Measurements from ENCODE around the gene FAM53B.
"Not testable (repeated sequence)": the region's sequence is repeated elsewhere in the genome, so short reads cannot be mapped to it uniquely, and the experiment has no call there.

FAM53B gene

GRCh38 chr10:124621637-124622036 lies 122.5 kb downstream of the FAM53B start:
- no peak for DNase-seq (ENCODE audit: low read depth in 1 of 2, low spot score in 1 of 2)
- in situ Hi-C loops (cut with HindIII; ENCODE audit: low pct_unique_long_range_greater_than_20kb, low sequenced_read_pairs) = no loop called here
- no peak for TF ChIP-seq JUND (IDR thresholded peaks at IDR 0.05; ENCODE audit: low read depth)

GRCh38 chr10:124619802-124620490 lies 124.2 kb downstream of the FAM53B start:
- no peak for TF ChIP-seq JUND (IDR thresholded peaks at IDR 0.05; ENCODE audit: low read depth)
- in situ Hi-C loops (cut with HindIII; ENCODE audit: low pct_unique_long_range_greater_than_20kb, low sequenced_read_pairs) = no loop called here
- no peak for DNase-seq (ENCODE audit: low read depth in 1 of 2, low spot score in 1 of 2)

DNA sequence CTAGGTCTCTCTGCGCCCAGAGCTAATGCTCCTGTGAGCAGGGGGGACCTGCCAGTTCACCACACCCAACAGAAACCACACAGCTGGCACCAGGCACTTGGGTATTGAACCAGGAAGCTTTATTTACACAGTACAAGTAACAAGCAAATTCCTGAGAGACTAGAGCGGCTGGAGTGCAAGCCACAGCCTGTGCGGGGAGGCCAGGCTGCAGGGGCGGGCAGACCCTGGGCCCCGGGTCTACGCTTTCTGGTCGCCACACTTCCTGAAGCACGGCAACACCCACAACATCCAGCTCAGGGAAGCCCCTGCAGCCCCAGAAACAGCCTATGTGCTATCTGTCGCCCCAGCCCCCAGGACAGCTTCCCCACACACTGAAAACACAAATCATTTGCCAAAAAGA lies 125.0 kb downstream of the FAM53B start:
- no peak for TF ChIP-seq JUND (IDR thresholded peaks at IDR 0.05; ENCODE audit: low read depth)
- in situ Hi-C loops (cut with HindIII; ENCODE audit: low pct_unique_long_range_greater_than_20kb, low sequenced_read_pairs) = no loop called here
- peak; percentile 23 to 47 for DNase-seq (ENCODE audit: low read depth in 1 of 2, low spot score in 1 of 2)

GRCh38 chr10:124618470-124619073 lies 125.6 kb downstream of the FAM53B start:
- DNase-seq (ENCODE audit: low read depth in 1 of 2, low spot score in 1 of 2) = no peak
- TF ChIP-seq JUND (IDR thresholded peaks at IDR 0.05; ENCODE audit: low read depth) = no peak
- in situ Hi-C loops (cut with HindIII; ENCODE audit: low pct_unique_long_range_greater_than_20kb, low sequenced_read_pairs) = no loop called here

DNA sequence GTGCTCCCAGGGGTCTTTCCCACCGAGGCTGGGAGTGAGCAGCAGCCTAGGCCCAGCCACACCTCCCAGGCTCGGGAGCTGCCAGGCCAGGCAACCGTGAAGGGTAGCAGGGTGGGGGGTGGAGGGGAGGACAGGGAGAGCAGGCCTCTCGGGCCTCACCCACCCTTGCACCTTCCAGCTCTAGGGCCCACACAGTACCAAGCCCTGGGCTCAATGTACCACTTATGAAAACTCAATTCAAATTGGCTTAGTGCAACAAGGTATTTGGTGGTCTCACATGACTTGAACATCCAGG lies 127.4 kb downstream of the FAM53B start:
- in situ Hi-C loops (cut with HindIII; ENCODE audit: low pct_unique_long_range_greater_than_20kb, low sequenced_read_pairs) = no loop called here
- DNase-seq (ENCODE audit: low read depth in 1 of 2, low spot score in 1 of 2) = no peak
- TF ChIP-seq JUND (IDR thresholded peaks at IDR 0.05; ENCODE audit: low read depth) = no peak

GRCh38 chr10:124616040-124616835 lies 127.9 kb downstream of the FAM53B start:
- in situ Hi-C loops (cut with HindIII; ENCODE audit: low pct_unique_long_range_greater_than_20kb, low sequenced_read_pairs) = no loop called here
- no peak for DNase-seq (ENCODE audit: low read depth in 1 of 2, low spot score in 1 of 2)
- no peak for TF ChIP-seq JUND (IDR thresholded peaks at IDR 0.05; ENCODE audit: low read depth)

- TF ChIP-seq JUND (IDR thresholded peaks at IDR 0.05; ENCODE audit: low read depth) = no peak
- in situ Hi-C loops (cut with HindIII; ENCODE audit: low pct_unique_long_range_greater_than_20kb, low sequenced_read_pairs) = no loop called here
- DNase-seq (ENCODE audit: low read depth in 1 of 2, low spot score in 1 of 2) = no peak
These were observed 128.9 kb downstream of the FAM53B start for GRCh38 chr10:124615259-124615658.

DNA sequence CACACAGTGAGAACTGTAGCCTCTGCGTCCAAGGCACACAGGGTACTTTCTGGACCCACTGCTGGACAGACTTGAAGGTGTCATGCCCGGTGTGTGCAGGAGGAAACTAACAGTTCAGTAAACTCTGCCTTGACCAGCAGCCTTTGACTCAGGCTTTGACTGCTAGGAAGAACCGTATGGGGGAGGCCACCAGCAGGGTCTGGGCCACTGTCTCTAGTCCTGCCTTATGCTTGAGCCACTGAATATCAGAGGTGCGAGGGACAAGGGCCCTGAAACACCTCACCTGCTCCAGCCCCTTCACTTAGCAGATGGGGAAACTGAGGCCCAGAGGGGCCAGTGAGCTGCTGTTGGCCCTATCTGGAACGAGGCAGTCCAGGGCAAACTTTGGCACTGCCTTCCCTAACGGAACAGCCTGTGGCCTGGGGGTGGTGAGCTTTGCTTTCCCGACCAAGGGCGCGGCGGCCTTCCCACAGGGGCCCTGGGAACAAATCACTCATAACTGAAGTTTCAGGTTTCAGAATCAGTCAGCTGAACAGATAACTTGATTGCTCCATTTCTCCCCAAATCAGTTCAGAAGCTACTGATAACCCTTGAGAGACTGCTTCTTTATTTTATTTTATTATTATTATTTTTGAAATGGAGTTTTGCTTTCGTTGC lies 130.0 kb downstream of the FAM53B start:
- no peak for TF ChIP-seq JUND (IDR thresholded peaks at IDR 0.05; ENCODE audit: low read depth)
- in situ Hi-C loops (cut with HindIII; ENCODE audit: low pct_unique_long_range_greater_than_20kb, low sequenced_read_pairs) = no loop called here
- no peak for DNase-seq (ENCODE audit: low read depth in 1 of 2, low spot score in 1 of 2)

DNA sequence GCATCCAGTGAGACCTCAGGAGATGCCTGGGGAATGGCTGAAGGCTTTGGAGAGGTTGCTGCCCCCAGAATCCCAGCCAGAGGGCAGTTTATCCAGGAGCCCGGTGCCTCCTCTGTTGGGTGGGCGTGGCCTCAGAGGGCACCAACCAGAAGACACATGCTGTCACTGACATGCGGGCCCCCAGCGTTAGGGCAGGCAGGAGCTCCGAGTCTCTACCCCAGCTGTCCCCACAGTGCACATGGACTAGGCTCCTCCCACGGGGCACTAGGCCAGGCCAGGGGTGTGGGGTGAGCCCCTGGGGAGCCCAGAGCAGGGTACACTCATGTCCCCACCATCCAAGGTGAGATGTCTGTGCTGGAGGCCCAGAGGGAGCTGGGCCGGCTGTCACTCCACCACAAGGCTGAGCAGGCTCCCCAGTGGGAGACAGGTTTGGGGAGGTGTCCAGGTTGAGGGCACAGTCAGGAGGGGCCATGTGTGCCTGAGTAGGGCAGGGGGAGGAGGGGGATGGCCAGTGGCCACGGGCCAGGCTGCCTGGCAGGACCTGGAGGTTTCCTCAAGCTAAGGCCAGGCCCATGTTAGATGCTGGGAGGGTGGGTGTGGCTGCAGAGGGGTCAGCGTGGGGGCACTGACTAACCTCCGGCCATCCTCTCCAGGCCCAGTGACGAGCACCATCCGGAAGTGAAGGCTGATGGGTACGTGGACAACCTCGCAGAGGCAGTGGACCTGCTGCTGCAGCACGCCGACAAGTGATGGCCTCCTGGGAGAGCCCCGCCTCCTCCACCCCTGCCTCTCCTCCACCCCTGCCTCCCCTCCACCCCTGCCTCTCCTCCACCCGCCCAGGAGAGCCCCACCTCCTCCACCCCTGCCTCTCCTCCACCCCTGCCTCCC lies 131.3 kb downstream of the FAM53B start:
- in situ Hi-C loops (cut with HindIII; ENCODE audit: low pct_unique_long_range_greater_than_20kb, low sequenced_read_pairs) = no loop called here
- peak in 1 of 2 experiments; percentile 6 for DNase-seq (ENCODE audit: low read depth in 1 of 2, low spot score in 1 of 2)

GRCh38 chr10:124611738-124612137 lies 132.4 kb downstream of the FAM53B start:
- TF ChIP-seq JUND (IDR thresholded peaks at IDR 0.05; ENCODE audit: low read depth) = no peak
- in situ Hi-C loops (cut with HindIII; ENCODE audit: low pct_unique_long_range_greater_than_20kb, low sequenced_read_pairs) = no loop called here
- DNase-seq (ENCODE audit: low read depth in 1 of 2, low spot score in 1 of 2) = no peak

More for the DNA sequence above, 131.3 kb downstream of the FAM53B start:
- no peak for TF ChIP-seq JUND (IDR thresholded peaks at IDR 0.05; ENCODE audit: low read depth)

- DNase-seq (ENCODE audit: low read depth in 1 of 2, low spot score in 1 of 2); in situ Hi-C loops (cut with HindIII; ENCODE audit: low pct_unique_long_range_greater_than_20kb, low sequenced_read_pairs): not testable (repeated sequence)
These were observed 133.3 kb downstream of the FAM53B start for GRCh38 chr10:124610851-124611250.

GRCh38 chr10:124610186-124610585 lies 134.0 kb downstream of the FAM53B start:
- DNase-seq (ENCODE audit: low read depth in 1 of 2, low spot score in 1 of 2); in situ Hi-C loops (cut with HindIII; ENCODE audit: low pct_unique_long_range_greater_than_20kb, low sequenced_read_pairs): not testable (repeated sequence)
